GM19395 (cell line): ENCODE results near the gene RNF149.
"Not testable (repeated sequence)": the region's sequence is repeated elsewhere in the genome, so short reads cannot be mapped to it uniquely, and the experiment has no call there.

Experiments used
- ATAC-seq: cut with Tn5 transposase; IDR thresholded peaks from one replicate; pipeline ENCODE4 v1.9.1; 2021; ENCODE audit warnings: mild to moderate bottlenecking, moderate library complexity; ENCODE audit not compliant: unreplicated experiment

Gene RNF149

GRCh38 chr2:101235956-101236355 lies 72.5 kb downstream of the RNF149 start:
- not testable (repeated sequence) for ATAC-seq

GRCh38 chr2:101234169-101234938 lies 74.1 kb downstream of the RNF149 start:
- no peak for ATAC-seq

- no peak for ATAC-seq
These were observed 75.7 kb downstream of the RNF149 start for GRCh38 chr2:101232770-101233169.

DNA sequence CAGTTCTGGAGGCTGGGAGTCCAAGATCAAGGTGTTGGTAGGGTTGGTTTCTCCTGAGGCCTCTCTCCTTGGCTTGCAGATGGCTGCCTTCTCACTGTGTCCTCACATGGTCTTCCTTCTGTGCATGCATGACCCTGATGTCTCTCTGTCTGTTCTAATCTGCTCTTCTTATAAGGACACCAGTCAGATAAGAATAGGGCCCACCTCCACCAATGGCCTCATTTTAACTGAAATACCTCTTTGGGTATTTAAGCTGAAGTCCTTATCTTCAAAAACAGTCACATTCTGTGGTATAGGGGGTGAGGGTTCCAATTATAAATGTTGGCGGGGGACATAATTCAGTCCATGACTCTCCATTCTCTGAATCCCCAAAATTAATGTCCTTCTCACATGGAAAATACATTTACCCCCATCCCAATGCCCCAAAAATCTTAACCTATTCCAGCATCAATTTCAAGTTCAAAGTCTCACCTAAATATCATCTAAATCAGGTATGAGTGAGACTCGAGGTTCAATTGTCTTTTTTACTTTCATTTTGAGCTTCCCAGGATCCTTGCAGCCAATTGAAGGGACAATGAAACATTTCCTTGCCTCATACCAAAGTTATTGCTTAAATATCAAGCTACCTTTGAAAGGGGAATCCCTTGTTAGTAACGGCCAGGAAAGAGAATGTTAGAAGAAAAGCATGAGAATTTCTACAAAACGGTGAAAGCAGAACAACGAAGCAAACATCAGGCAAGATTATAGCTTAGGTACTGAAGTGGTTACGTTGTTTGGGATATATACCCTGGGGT lies 76.4 kb downstream of the RNF149 start:
- ATAC-seq = no peak

DNA sequence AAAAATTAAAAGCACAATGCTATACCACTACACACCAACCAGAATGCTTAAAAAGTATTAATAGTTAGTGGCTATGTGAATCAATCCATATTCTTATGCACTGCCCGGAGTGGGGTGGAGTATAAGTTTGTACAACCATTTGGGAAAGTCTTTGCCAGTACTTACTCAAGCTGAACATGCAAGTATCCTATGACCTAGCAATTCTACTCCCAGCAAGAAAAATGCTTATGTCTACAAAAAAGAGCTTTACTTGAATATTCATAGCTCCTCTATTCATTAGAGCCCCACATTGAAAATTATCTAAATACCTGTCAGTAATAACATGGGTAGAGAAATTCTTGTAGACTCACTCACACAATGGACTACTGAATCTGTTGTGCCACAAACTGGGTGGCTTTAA lies 77.3 kb downstream of the RNF149 start:
- ATAC-seq = no peak

DNA sequence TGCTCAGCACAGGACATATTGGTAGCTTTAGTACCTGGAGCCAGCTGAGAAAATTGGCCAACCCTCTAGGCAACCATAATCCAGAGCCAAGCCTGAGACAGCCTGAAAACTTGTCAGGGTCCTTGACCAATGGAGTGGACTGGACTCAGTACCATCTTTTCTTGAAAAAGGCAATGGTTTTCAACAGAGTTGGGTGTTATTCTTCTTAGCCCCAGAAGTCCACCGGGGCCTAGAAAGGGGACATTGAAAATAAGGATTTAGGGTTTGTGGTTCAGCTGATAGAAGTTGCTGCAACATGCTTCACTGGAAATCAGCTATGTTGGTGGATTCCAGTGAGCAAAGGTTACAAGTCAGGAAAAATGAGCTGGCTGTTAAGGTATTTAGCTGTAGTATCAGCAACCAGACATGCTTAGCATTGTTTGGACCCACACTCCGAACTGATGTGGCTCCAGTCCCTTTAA lies 77.9 kb downstream of the RNF149 start:
- ATAC-seq = no peak
